ENCODE results near the gene STX8. TPM values are rescaled to one million over a fixed set of nuclear protein-coding genes. Genes with fewer than 3 reads are reported as not detected.
A peak's percentile ranks its signal among the peaks of the same experiment; 100 is the strongest.

STX8 gene
- total RNA-seq, 2 donors from 2014 or later = 46.6 to 72.4 TPM

- H3K4me1 ChIP-seq (replicated peaks) = no peaks in the 10 kb centered on the region
Observed at GRCh38 chr17:9221147-9221921, 354.3 kb downstream of the STX8 start.

GRCh38 chr17:9220398-9221146, 355.0 kb downstream of the STX8 start:
- H3K27me3 ChIP-seq (replicated peaks; ENCODE audit: insufficient read depth) = no peaks in the 10 kb centered on the region
- H3K27ac ChIP-seq = no peak overlapping the region
- H3K9me3 ChIP-seq = no peaks in the 10 kb centered on the region
- intact Hi-C loops (cut with DNase I) = no loop called here
- H3K4me1 ChIP-seq (replicated peaks) = no peaks in the 10 kb centered on the region
- 88% methylated on average over 23 of the region's 23 CpGs for WGBS
- TF ChIP-seq POLR2AphosphoS5 (IDR thresholded peaks at IDR 0.05) (no peak), POLR2A (IDR thresholded peaks at IDR 0.05) (no peak)
- no peak overlapping the region for H3K4me3 ChIP-seq
- no peaks in the 10 kb centered on the region for H3K36me3 ChIP-seq
- DNase-seq (ENCODE audit: low spot score) = no peak

More at GRCh38 chr17:9221147-9221921, 354.3 kb downstream of the STX8 start:
- no peak for TF ChIP-seq CTCF (IDR thresholded peaks at IDR 0.05)
- intact Hi-C loops (cut with DNase I) = no loop called here
- Histone ChIP-seq H3K27me3 (replicated peaks; ENCODE audit: insufficient read depth) (no peaks in the 10 kb centered on the region), H3K36me3 (no peaks in the 10 kb centered on the region), H3K4me3 (no peak overlapping the region), H3K27ac (no peak overlapping the region), H3K9me3 (no peaks in the 10 kb centered on the region)
- 94% methylated on average over 25 of the region's 25 CpGs for WGBS
- no peak for DNase-seq (ENCODE audit: low spot score)

- no peak for DNase-seq (ENCODE audit: low spot score)
- no peaks in the 10 kb centered on the region for H3K27me3 ChIP-seq (replicated peaks; ENCODE audit: insufficient read depth)
- no peak for TF ChIP-seq CTCF (IDR thresholded peaks at IDR 0.05)
- no peak for TF ChIP-seq POLR2A (IDR thresholded peaks at IDR 0.05)
- no peak for TF ChIP-seq POLR2AphosphoS5 (IDR thresholded peaks at IDR 0.05)
- no peak overlapping the region for H3K4me3 ChIP-seq
- no peaks in the 10 kb centered on the region for H3K9me3 ChIP-seq
- no peak overlapping the region for H3K27ac ChIP-seq
- H3K36me3 ChIP-seq = no peaks in the 10 kb centered on the region
- intact Hi-C loops (cut with DNase I) = no loop called here
- WGBS = 91% methylated on average over 13 of the region's 13 CpGs
- H3K4me1 ChIP-seq (replicated peaks) = no peaks in the 10 kb centered on the region
Observed at GRCh38 chr17:9219631-9220397, 355.8 kb downstream of the STX8 start.

GRCh38 chr17:9218911-9219310, 356.7 kb downstream of the STX8 start:
- Histone ChIP-seq H3K9me3 (no peaks in the 10 kb centered on the region), H3K4me1 (replicated peaks) (no peaks in the 10 kb centered on the region), H3K4me3 (no peak overlapping the region), H3K27me3 (replicated peaks; ENCODE audit: insufficient read depth) (no peaks in the 10 kb centered on the region), H3K27ac (no peak overlapping the region), H3K36me3 (no peaks in the 10 kb centered on the region)
- WGBS = 95% methylated on average over 15 of the region's 15 CpGs
- intact Hi-C loops (cut with DNase I) = no loop called here
- no peak for DNase-seq (ENCODE audit: low spot score)
- TF ChIP-seq CTCF (IDR thresholded peaks at IDR 0.05) (no peak), POLR2A (IDR thresholded peaks at IDR 0.05) (no peak), POLR2AphosphoS5 (IDR thresholded peaks at IDR 0.05) (no peak)

- intact Hi-C loops (cut with DNase I) = no loop called here
- Histone ChIP-seq H3K4me1 (replicated peaks) (no peaks in the 10 kb centered on the region), H3K27me3 (replicated peaks; ENCODE audit: insufficient read depth) (no peaks in the 10 kb centered on the region), H3K9me3 (no peaks in the 10 kb centered on the region), H3K36me3 (no peaks in the 10 kb centered on the region), H3K27ac (peak overlapping the region; percentile 55 to 68), H3K4me3 (no peak overlapping the region)
- WGBS = 85% methylated on average over 8 of the region's 8 CpGs
- no peak for TF ChIP-seq CTCF (IDR thresholded peaks at IDR 0.05)
- TF ChIP-seq POLR2A (IDR thresholded peaks at IDR 0.05) = no peak
- TF ChIP-seq POLR2AphosphoS5 (IDR thresholded peaks at IDR 0.05) = no peak
- no peak for DNase-seq (ENCODE audit: low spot score)
Observed at GRCh38 chr17:9218064-9218635, 357.5 kb downstream of the STX8 start.

All from prostate gland (tissue), 2 donors.